GM12874 (cell line): ENCODE measurements around the gene APOBEC3B.

ENCODE experiments used
- CTCF ChIP-seq: IDR thresholded peaks from 2 replicates; pipeline ENCODE4 v1.5.1; 2011; ENCODE audit warnings: low read depth, mild to moderate bottlenecking, control low read depth, low read length, moderate library complexity; ENCODE audit not compliant: insufficient read depth

APOBEC3B gene

GRCh38 chr22:38987171-38987895 is 5.2 kb downstream of the APOBEC3B start:
- no peak for TF ChIP-seq CTCF

GRCh38 chr22:38989466-38989865 is 7.3 kb downstream of the APOBEC3B start:
- TF ChIP-seq CTCF = no peak

GRCh38 chr22:38996105-38996504 is 14.0 kb downstream of the APOBEC3B start:
- TF ChIP-seq CTCF = no peak

GRCh38 chr22:38997518-38997917 is 15.4 kb downstream of the APOBEC3B start:
- TF ChIP-seq CTCF = no peak

GRCh38 chr22:39003165-39003638 is 21.1 kb downstream of the APOBEC3B start:
- TF ChIP-seq CTCF = peak; percentile 70

GRCh38 chr22:39007177-39007576 is 25.0 kb downstream of the APOBEC3B start:
- no peak for TF ChIP-seq CTCF

GRCh38 chr22:39010946-39011345 is 28.8 kb downstream of the APOBEC3B start:
- TF ChIP-seq CTCF = no peak
